ENCODE measurements around the gene CSRP1. TPM values are rescaled to one million over a fixed set of nuclear protein-coding genes. Genes with fewer than 3 reads are reported as not detected.

Gene CSRP1
- total RNA-seq, 1 donor from 2014 or later: 948 TPM

DNA sequence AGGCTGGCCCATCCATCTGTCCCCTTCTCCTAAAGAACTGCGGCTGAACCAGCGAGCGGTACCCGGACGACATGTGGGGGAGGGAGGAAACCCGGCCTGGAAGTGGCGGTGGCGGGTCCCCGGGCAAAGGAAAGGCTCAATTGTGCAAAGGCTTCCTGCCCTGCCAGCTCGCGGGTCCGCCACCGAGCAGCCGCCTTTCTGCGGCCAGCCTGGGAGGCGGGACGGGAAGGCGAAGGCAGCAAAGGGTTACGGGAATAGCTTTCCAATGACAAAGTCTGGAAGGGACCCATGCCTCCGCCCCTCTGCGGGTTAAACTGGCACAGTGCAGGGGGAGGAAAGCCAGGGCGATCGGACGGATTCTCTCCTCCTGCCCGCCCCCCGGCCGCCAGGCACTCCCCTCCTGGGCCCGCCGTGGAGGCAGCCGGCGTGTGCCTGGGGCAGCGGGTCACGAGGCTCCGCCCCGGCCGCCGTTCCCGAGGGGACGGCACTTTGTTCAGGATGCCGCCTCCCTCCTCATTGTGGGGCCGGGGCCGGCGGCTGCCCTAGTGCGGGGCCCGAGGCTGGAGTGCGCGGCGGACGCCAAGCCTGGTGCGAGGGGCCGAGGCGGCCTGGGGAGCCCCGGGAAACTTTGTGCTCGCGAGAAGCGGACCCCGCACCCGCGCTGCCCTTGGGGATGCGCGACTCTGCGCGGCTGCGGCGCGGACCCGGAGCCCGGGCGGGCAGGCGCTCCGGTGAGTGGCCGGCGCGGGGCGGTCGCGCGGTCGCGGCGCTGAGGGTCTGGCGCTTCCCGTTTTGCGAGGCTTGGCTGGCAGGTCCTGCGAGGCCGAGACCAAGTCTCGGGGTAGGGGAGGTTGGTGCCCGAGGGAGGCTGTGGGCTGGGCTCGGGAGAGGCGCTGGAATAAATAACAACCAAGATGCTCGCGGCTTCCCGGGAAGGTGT is 32.0 kb upstream of the CSRP1 start, which contains the start of gene NAV1:
NAV1 (plus strand) TSS at position 516 of the 940 bp plus-strand sequence. CDS start 83,758 bp downstream, outside the sequence.
- Histone ChIP-seq H3K9me3 (no peaks in the 10 kb centered on the region), H3K27ac (peak within 1 kb of the TSS; percentile 87 to 88), H3K36me3 (no peaks in the 10 kb centered on the region), H3K4me1 (peaks cover 29 to 73% of the 10 kb centered on the region in 2 donors), H3K4me3 (peak within 1 kb of the TSS; percentile 92 to 95), H3K27me3 (no peaks in the 10 kb centered on the region)
- peak in 1 of 2 donors; percentile 94 for DNase-seq (ENCODE audit: low spot score in 2 of 2)
- intact Hi-C loops (cut with DNase I): loop anchor here (10.0 kb wide), 1 partner anchor 436 kb away; no protein-coding TSS in a partner anchor
- peak in 1 of 3 experiments; percentile 25 for TF ChIP-seq CTCF (IDR thresholded peaks at IDR 0.05)

GRCh38 chr1:201537891-201538611 is 31.1 kb upstream of the CSRP1 start:
- no peaks in the 10 kb centered on the region for H3K9me3 ChIP-seq
- no peak for DNase-seq (ENCODE audit: low spot score in 2 of 2)
- peaks cover 30 to 73% of the 10 kb centered on the region in 2 donors for H3K4me1 ChIP-seq
- H3K27ac ChIP-seq: peak overlapping the region; percentile 87 to 88
- H3K4me3 ChIP-seq: peak overlapping the region; percentile 92 to 95
- H3K27me3 ChIP-seq: no peaks in the 10 kb centered on the region
- intact Hi-C loops (cut with DNase I): loop anchor here (10.0 kb wide), 1 partner anchor 437 kb away; no protein-coding TSS in a partner anchor
- TF ChIP-seq CTCF (IDR thresholded peaks at IDR 0.05): no peak
- no peaks in the 10 kb centered on the region for H3K36me3 ChIP-seq

GRCh38 chr1:201537467-201537866 is 30.5 kb upstream of the CSRP1 start:
- H3K27me3 ChIP-seq: no peaks in the 10 kb centered on the region
- H3K36me3 ChIP-seq: no peaks in the 10 kb centered on the region
- no peak for DNase-seq (ENCODE audit: low spot score in 2 of 2)
- TF ChIP-seq CTCF (IDR thresholded peaks at IDR 0.05): no peak
- H3K27ac ChIP-seq: peak overlapping the region; percentile 87 to 88
- H3K9me3 ChIP-seq: no peaks in the 10 kb centered on the region
- intact Hi-C loops (cut with DNase I): loop anchor here (10.0 kb wide), 1 partner anchor 437 kb away; no protein-coding TSS in a partner anchor
- peaks cover 30 to 68% of the 10 kb centered on the region in 2 donors for H3K4me1 ChIP-seq
- H3K4me3 ChIP-seq: peak overlapping the region in 1 of 2 donors; percentile 15

GRCh38 chr1:201537028-201537427 is 30.1 kb upstream of the CSRP1 start:
- H3K4me1 ChIP-seq: peaks cover 31 to 67% of the 10 kb centered on the region in 2 donors
- peak overlapping the region; percentile 87 to 88 for H3K27ac ChIP-seq
- peak overlapping the region in 1 of 2 donors; percentile 15 for H3K4me3 ChIP-seq
- no peak for DNase-seq (ENCODE audit: low spot score in 2 of 2)
- intact Hi-C loops (cut with DNase I): loop anchor here (10.0 kb wide), 1 partner anchor 438 kb away; no protein-coding TSS in a partner anchor
- H3K9me3 ChIP-seq: no peaks in the 10 kb centered on the region
- H3K36me3 ChIP-seq: no peaks in the 10 kb centered on the region
- TF ChIP-seq CTCF (IDR thresholded peaks at IDR 0.05): no peak
- H3K27me3 ChIP-seq: no peaks in the 10 kb centered on the region

DNA sequence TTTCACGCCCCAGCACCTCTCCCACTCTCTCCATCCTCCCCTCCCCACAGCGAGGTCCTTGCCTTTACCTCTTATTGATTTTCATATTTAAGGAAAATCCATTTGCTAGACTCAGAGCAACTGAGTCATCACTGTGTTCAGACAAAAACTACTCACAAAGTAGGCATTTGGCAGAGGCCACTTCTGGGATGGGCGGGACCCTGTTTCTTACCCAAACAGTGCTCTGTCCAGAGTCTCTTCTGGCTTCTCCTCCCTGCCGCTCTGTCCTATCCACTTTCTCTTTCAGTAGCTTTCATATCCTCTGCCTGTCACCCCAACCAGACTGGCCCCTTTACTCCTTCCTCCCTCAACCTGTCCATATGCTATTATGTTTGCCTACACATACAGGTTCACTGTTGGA is 29.6 kb upstream of the CSRP1 start:
- Histone ChIP-seq H3K27ac (peak overlapping the region; percentile 87 to 88), H3K4me3 (peak overlapping the region in 1 of 2 donors; percentile 15), H3K27me3 (no peaks in the 10 kb centered on the region), H3K4me1 (peaks cover 31 to 67% of the 10 kb centered on the region in 2 donors), H3K36me3 (no peaks in the 10 kb centered on the region), H3K9me3 (no peaks in the 10 kb centered on the region)
- intact Hi-C loops (cut with DNase I): loop anchor here (10.0 kb wide), 1 partner anchor 438 kb away; no protein-coding TSS in a partner anchor
- peak in 1 of 2 donors; percentile 92 for DNase-seq (ENCODE audit: low spot score in 2 of 2)
- TF ChIP-seq CTCF (IDR thresholded peaks at IDR 0.05): no peak
